ENCODE measurements around the gene HDAC11. TPM values are rescaled to one million over a fixed set of nuclear protein-coding genes. Genes with fewer than 3 reads are reported as not detected.

Gene HDAC11
- total and polyA plus RNA-seq, 2 of the 4 experiments (the other 2 are of a cell fraction): 9.1 to 11.4 TPM

DNA sequence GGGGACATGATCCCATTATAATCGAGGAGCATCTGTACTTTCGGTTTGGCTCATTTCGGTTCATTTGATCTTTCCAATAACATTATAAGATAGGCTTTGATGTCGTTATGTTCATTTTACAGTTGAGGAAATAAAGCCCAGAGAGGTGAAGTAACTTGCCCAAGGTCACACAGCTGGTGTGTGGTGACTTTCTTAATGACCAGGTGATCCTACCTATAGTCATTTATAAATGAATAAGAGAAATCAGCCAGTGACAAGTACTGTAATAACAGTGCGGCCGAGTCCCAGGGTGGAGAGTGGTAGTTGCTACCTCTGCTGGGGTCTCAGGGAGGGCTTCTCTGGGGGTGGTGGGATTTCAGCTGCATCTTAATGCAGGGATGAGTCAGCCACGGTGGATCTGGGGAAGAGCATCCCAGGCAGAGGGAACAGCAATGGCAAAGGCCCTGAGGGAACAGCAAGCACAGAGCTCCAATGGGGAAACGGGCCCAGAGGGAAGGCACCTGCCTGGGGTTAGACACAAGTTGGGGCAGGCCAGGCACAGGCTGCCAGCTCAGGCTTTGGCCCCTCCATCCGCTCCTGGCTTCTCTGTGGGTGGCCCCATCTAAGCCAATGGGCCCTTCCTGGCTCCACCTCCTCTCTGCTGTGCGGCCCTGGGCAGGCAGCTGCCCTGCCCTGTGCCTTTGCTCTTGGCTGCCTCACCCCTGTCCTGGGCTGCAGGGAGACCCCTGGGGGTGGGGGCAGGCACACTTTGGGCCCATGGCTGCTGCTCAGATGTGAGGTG, 67.7 kb downstream of the HDAC11 start:
- intact Hi-C loops (cut with micrococcal nuclease): no loop called here
- H3K9me3 ChIP-seq (ENCODE audit: control insufficient read depth, insufficient read depth, low read length): no peaks in the 10 kb centered on the region
- H3K23ac ChIP-seq (ENCODE audit: low read depth, low read length): peak overlapping the region; percentile 45; the same call in 1 of the 2 replicates
- DNase-seq (no peak), ATAC-seq (ENCODE audit: low read depth) (no peak)
- H2AK9ac ChIP-seq (replicated peaks; ENCODE audit: low read depth, low read length, poor library complexity): peak overlapping the region; percentile 53
- peak overlapping the region; percentile 51; the same call in 1 of the 2 replicates for H2AK5ac ChIP-seq (ENCODE audit: low read depth, low read length)
- H3K27me3 ChIP-seq (ENCODE audit: control insufficient read depth, insufficient read depth, low read length): no peaks in the 10 kb centered on the region; the same call in 1 of the 2 replicates
- dilution Hi-C loops (cut with HindIII; ENCODE audit: low sequenced_read_pairs, unreplicated experiment): no loop called here
- no peak overlapping the region for H2BK5ac ChIP-seq (ENCODE audit: low read depth, low read length, poor library complexity, severe bottlenecking)
- in situ Hi-C loops (cut with MboI; ENCODE audit: low sequenced_read_pairs): no loop called here
- no peak overlapping the region for H2BK20ac ChIP-seq (ENCODE audit: low read depth, low read length)
- 43% methylated on average over 1 of the region's 10 CpGs; no CpG with 5 or more reads in 1 of the 2 experiments for WGBS, 2 experiments (ENCODE audit: extremely low coverage in 2 of 2, insufficient read length in 1 of 2)
- no peak overlapping the region for H4K5ac ChIP-seq (ENCODE audit: low read depth, low read length)
- no peak overlapping the region for H3K4me2 ChIP-seq (ENCODE audit: low read depth, low read length)
- TF ChIP-seq RFX5 (IDR thresholded peaks at IDR 0.05; ENCODE audit: low read depth, low read length): no peak
- no peak for TF ChIP-seq BHLHE40 (IDR thresholded peaks at IDR 0.05; ENCODE audit: low read depth, low read length)
- TF ChIP-seq, protein P1, sequence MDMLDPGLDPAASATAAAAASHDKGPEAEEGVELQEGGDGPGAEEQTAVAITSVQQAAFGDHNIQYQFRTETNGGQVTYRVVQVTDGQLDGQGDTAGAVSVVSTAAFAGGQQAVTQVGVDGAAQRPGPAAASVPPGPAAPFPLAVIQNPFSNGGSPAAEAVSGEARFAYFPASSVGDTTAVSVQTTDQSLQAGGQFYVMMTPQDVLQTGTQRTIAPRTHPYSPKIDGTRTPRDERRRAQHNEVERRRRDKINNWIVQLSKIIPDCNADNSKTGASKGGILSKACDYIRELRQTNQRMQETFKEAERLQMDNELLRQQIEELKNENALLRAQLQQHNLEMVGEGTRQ (IDR thresholded peaks at IDR 0.05; ENCODE audit: low read depth, low read length): no peak
- no peak for TF ChIP-seq RCOR1 (IDR thresholded peaks at IDR 0.05; ENCODE audit: insufficient replicate concordance, low read length)
- H3K79me1 ChIP-seq (ENCODE audit: low read depth in 1 of 2, low read length in 2 of 2): no peaks in the 10 kb centered on the region
- peak overlapping the region; percentile 64; the same call in 1 of the 2 replicates for H3K4ac ChIP-seq (ENCODE audit: low read depth, low read length)
- no peaks in the 10 kb centered on the region for H3K36me3 ChIP-seq (ENCODE audit: control insufficient read depth, insufficient read depth, low read length)
- no peak overlapping the region for H3K4me3 ChIP-seq (ENCODE audit: insufficient read depth, low read depth, low read length)
- H3K18ac ChIP-seq (ENCODE audit: low read depth, low read length): no peak overlapping the region
- 0 out of 2 replicates have a peak overlapping the region, but pooled peaks have one; percentile 26 for H3K14ac ChIP-seq (replicated peaks; ENCODE audit: low read depth, low read length)
- peak overlapping the region; percentile 21; the same call in 1 of the 2 replicates for H4K91ac ChIP-seq (ENCODE audit: insufficient read depth, low read depth, low read length)
- no peak overlapping the region for H3K56ac ChIP-seq (ENCODE audit: extremely low read depth, insufficient read depth, low read length)
- H4K20me1 ChIP-seq (ENCODE audit: insufficient read depth, low read length): no peaks in the 10 kb centered on the region
- CTCF ChIA-PET: no interaction called here
- peak overlapping the region; percentile 47; the same call in 1 of the 2 replicates for H2BK120ac ChIP-seq (ENCODE audit: low read depth, low read length)
- POLR2A ChIA-PET (ENCODE audit: unreplicated experiment): no interaction called here
- H3K9me1 ChIP-seq (ENCODE audit: insufficient read depth, low read length): peaks cover 17% of the 10 kb centered on the region
- peak overlapping the region in 1 of 2 experiments; percentile 60; a peak in 1 of 4 replicates for H4K8ac ChIP-seq (ENCODE audit: low read depth in 2 of 2, low read length in 2 of 2)
- BruUV-seq (replicated peaks): no TSS peak
- H2AFZ ChIP-seq (replicated peaks; ENCODE audit: low read length, poor library complexity): peak overlapping the region; percentile 82
- peaks cover 18% of the 10 kb centered on the region for H3K4me1 ChIP-seq (ENCODE audit: control insufficient read depth, insufficient read depth, low read length)
- H2BK15ac ChIP-seq (ENCODE audit: low read depth, low read length): no peak overlapping the region
- no peak overlapping the region for H3K9ac ChIP-seq (ENCODE audit: low read depth, low read length)
- no peak overlapping the region for H3K27ac ChIP-seq (ENCODE audit: insufficient read depth, low read length)

Measured in IMR-90 (cell line).